ENCODE results near the gene FASTK.

DNA sequence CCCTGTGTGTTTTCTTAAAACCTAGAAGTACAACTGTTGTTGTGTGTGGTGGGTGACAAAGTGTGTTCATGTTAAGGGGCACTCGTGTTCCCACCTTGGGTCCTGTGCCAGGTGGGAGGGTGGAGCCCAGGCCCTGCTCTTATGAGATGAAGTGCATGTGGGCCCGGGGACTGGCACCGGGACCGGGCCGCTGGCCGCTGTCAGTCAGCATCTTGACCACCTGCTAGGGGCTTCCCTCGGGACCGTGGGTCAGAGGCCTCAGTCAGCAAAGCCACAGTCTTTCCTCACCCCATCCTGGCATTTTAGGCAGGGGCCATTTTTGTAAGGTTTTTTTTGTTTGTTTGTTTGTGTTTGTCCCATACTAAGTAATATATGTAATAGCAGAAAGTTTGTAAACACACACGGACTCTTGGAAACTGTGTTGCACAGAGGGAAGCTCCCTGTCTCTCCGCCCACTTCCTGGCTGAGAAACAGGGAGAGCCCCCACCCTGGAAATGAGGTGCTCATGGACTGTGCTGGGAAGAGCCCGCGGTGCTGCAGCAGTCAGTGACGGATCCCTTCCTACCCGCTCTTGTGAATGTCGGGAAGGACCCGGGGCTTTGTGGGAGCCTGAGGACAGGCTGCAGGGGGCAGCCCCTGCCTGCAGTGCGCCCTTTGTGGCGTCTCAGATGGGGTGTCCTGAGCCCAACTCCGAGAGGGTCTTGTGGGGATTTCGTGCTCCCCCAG, 19.0 kb upstream of the FASTK start:
- TF ChIP-seq, protein P1, sequence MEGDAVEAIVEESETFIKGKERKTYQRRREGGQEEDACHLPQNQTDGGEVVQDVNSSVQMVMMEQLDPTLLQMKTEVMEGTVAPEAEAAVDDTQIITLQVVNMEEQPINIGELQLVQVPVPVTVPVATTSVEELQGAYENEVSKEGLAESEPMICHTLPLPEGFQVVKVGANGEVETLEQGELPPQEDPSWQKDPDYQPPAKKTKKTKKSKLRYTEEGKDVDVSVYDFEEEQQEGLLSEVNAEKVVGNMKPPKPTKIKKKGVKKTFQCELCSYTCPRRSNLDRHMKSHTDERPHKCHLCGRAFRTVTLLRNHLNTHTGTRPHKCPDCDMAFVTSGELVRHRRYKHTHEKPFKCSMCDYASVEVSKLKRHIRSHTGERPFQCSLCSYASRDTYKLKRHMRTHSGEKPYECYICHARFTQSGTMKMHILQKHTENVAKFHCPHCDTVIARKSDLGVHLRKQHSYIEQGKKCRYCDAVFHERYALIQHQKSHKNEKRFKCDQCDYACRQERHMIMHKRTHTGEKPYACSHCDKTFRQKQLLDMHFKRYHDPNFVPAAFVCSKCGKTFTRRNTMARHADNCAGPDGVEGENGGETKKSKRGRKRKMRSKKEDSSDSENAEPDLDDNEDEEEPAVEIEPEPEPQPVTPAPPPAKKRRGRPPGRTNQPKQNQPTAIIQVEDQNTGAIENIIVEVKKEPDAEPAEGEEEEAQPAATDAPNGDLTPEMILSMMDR (IDR thresholded peaks at IDR 0.05): no peak
- TF ChIP-seq POLR2AphosphoS5 (IDR thresholded peaks at IDR 0.05; ENCODE audit: low read depth, low read length): no peak
- TF ChIP-seq TCF7L2 (IDR thresholded peaks at IDR 0.05; ENCODE audit: low read depth, low read length): no peak
